GM18858 (cell line): ENCODE results near the gene IL1F10.

Experiments used
- ATAC-seq: cut with Tn5 transposase; IDR thresholded peaks from one replicate; pipeline ENCODE4 v1.9.1; 2021; ENCODE audit not compliant: unreplicated experiment

IL1F10 gene

DNA sequence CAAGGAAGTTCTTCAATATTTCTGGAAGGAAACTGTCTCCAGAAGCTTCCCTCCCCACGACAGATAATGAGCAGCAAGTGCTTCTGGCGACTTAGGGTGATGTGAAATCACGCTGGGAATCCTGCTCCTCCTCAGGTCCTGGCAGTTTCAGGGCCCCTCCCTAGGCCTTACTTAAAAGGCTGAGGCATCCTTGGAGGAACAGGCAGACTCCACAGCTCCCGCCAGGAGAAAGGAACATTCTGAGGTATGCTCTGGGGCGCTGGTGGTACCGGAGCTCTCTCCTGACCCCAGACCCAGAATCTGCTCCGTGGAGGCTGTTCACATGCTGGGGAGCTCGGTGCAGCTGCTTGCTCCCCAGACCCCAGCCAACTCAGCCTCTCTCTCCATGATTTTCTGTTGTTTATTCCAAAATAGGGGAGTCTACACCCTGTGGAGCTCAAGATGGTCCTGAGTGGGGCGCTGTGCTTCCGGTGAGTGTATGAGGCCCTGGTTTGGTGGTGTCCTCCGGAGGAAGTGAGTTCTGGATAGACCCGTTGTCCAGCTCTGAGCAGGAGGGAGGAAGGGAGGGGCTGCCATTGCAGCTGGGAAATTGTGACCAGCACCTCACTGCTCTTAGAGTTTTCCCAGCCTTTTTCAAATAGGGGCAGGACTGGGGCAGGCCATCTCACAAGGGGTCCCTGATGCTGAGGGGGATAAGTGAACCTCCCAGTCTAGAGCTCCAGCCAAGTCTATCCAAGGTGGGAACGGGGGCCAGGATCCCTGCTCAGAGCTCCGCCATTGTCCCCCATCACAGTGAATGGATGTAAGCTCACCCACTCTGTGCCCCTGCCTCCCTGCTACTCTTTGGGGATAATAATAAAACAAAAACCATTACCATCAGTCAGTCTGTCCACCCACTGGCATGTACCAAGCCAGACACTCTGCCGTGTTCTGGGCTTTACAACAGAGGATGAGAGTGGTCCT is 8.5 kb upstream of the IL1F10 start, which contains the start of gene IL36RN:
Gene IL36RN, plus strand, starts transcription at position 201 of the 963 bp plus-strand sequence. Its CDS starts 241 bp downstream, at position 442.
- no peak for ATAC-seq

DNA sequence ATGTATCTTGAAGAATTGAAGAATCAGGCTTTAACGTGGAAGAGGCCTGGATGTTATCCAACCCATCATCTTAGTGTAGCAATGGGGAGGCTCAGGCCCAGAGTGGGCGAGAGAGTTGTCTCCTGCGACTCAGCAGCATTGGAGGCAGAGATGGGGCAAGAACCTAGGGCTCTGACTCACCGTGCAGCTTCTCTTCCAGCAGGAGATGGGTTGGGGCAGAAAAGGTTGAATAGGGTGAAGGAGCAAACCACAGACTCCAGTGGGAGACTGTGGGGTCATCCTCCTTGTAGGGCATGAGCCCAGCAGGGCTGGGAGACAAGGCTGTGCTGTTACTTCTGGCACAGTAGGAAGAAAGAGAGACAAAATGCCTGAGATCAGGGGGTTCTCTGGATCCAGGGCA is 7.4 kb upstream of the IL1F10 start:
- no peak for ATAC-seq

- ATAC-seq = no peak
Measured at GRCh38 chr2:113060796-113061195, 7.0 kb upstream of the IL1F10 start.

GRCh38 chr2:113061241-113061640 is 6.5 kb upstream of the IL1F10 start:
- ATAC-seq = no peak

GRCh38 chr2:113061896-113062770 is 5.6 kb upstream of the IL1F10 start:
- ATAC-seq = no peak

DNA sequence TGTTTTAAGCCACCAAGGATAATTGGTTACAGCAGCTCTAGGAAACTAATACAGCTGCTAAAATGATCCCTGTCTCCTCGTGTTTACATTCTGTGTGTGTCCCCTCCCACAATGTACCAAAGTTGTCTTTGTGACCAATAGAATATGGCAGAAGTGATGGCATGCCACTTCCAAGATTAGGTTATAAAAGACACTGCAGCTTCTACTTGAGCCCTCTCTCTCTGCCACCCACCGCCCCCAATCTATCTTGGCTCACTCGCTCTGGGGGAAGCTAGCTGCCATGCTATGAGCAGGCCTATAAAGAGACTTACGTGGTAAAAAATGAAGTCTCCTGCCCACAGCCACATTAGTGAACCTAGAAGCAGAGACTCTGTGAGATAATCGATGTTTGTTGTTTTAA is 3.5 kb upstream of the IL1F10 start:
- no peak for ATAC-seq

GRCh38 chr2:113064898-113065297 is 2.9 kb upstream of the IL1F10 start:
- no peak for ATAC-seq

GRCh38 chr2:113068249-113068648 is 479 bp downstream of the IL1F10 start:
- ATAC-seq = no peak

DNA sequence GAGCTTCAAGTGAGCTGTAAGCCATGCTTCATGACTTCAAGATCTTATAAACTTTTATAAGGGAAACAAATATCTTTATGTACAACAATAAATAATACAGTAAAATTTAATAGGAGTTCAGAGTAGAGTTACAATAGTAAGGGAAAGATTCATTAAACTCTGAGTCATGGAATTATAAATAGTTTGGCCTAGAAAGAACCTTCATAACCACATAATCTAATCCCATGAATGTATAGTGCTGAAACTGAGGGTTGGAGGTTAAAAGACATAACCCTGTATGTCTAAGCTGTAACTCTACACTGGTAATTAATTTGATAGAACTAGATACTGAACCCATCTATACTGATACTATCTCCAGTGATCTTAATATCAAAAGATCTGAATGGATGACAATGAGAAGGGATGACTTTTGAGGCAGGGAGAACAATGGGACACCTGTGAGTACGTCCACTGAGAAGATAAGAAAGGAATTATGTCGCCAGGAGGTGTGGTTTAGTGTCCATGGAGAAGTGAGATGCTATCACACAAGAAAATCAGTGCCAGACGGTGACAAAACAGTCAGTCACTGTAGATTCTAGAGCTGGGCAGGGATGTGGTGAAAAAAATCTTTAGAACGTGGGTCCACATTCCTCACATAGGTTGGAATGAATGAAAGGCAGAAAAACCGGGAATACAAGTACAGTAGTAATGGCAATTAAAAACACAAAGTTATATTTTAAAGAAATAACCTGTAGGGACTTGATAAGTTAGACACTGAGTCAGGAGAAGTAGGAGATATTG is 1.1 kb downstream of the IL1F10 start:
- no peak for ATAC-seq

DNA sequence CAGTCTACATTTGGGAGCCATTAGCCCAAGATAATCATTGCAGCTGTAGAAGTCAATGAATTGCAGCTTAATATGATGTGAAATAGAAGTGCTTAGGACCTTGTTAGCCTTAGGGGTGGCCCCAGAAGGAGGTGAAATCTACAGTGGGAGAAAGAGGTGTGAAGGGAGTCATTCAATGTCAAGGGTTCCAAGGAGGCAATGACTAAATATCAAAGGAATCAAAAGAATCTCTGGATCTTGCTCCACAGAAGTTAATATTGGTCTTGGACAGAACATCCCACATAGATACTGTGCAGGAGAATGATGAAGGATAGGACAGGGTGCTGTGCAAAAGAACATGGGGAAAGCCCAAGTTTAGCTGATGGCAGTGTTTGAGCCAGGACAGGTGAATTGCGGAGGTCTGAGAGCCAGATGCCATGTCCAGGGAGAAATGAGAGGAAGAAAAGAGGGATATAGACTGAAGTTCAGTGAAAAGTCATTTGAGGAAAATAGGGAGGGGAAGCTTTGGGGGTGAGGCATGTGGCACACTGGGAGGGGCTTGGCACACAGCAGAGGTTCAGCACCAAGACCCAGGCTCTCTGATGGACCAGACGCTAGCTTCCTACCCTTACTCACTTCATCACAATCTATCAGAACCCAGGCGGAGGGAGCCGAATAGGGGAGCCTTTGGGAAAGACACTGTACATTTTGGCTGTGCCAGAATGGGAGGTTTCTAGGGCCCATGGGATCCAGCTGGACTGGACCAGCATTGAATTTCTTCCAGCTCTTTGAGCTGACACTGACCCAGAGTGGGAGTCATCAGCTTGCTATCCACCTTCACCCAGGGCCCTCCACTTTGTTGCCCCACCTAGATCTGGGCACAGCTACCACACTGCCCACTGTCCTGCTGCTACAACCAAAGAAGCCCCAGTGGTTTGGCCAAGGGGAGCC is 2.2 kb downstream of the IL1F10 start:
- ATAC-seq = no peak

GRCh38 chr2:113070606-113070975 is 2.8 kb downstream of the IL1F10 start:
- no peak for ATAC-seq

DNA sequence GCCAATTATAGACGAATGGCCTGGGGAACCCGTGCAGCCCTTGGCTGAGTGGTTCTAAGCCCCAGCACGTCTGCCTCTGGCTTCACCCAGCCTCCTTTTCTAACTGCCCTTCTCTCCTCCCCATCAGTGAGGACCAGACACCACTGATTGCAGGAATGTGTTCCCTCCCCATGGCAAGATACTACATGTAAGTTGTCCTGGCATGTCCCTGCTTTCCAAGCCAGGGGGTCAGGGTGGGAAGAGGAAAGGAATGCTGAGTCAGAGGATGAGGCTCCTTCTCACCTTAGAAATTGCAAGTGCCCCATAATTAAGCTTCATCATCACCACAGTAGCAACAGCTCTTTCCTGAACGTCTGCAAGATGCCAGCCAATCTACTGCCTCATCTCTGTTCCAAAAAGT is 4.8 kb downstream of the IL1F10 start:
- ATAC-seq = no peak

- no peak for ATAC-seq
Measured at GRCh38 chr2:113073325-113073834, 5.6 kb downstream of the IL1F10 start.

- ATAC-seq = no peak
Measured at GRCh38 chr2:113075030-113075429, 7.3 kb downstream of the IL1F10 start.

GRCh38 chr2:113075600-113075999 is 7.8 kb downstream of the IL1F10 start:
- no peak for ATAC-seq

DNA sequence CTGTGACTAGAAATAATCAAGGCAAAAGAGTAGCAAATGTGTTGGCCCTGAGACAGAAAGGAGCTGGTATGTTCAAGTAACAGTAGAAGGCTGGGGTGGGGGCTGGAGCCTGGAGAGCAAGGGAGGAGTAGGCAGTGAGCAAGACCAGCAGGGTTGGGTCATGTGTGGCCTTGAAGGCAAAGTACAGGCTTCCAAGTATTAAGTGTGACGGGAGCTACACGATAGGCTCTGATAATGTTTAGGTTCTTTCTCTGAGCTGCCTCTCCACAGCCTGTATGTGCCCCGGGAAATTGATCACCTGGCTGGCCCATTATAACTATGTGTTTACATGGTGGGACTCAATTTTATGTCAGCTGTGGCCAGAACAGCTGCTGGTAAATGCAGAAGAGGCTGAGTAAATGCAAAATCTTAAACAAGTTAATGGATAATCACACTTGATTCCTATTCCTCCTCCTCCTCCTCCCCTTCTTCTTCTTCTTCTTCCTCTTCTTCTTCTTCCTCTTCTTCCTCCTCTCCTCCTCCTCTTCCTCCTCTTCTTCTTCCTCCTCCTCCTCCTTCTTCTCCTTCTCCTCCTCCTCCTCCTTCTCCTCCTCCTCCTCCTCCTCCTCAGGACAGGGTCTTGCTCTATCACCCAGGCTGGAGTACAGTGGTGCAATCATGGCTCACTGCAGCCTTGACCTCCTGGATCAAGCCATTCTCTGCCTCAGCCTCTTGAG is 9.3 kb downstream of the IL1F10 start:
- no peak for ATAC-seq

DNA sequence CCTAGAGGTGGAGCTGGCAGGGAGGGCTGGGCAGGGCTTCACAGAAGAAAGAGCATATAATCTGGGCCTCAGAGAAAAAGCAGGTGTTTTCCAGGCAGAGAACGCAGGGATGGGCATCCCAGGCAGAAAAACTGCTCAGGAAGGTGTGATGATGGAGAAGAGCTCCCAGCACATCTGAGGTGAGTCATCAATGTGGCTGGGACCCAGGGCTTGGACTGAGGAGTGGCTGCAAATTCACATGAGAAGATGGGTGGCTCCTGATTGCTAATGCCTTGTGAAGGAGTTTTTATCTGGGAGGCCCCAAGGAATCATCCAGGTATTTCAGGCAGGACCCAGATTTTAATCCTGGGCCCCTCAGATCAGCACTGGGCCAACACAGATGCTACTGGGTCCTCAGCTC is 10.2 kb downstream of the IL1F10 start:
- no peak for ATAC-seq

GRCh38 chr2:113078350-113078839 is 10.6 kb downstream of the IL1F10 start:
- no peak for ATAC-seq

DNA sequence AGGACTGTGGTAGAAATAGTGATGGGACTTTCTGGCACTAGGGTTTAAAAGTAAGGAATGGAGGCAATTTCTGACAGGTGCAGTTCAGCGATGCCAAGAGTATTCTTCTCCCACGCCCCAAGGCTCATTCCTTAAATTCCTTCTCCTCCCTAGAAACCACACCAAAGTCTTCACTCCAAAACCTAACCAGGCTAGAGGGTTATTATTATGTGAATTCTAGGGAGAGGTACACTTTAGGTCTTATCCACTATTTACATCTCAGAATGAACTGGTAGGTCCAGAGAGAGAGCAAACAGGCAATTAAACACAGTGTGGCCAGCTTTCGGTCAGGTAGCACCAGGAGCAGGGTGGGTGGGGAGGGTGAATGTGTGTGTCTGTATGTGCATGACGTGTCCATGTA is 11.4 kb downstream of the IL1F10 start:
- no peak for ATAC-seq
